Keratinocyte (primary cell): ENCODE measurements around the gene ZNF526. TPM values are rescaled to one million over a fixed set of nuclear protein-coding genes. Genes with fewer than 3 reads are reported as not detected.

Experiments
- DNase-seq: peaks from one replicate; pipeline ENCODE4 v3.0.0-alpha.2; 2011; ENCODE audit warnings: low read depth, missing footprints, low spot score
- FAIRE-seq: peaks from 2 replicates; lab custom pipeline; 2011; peaks lifted over from hg19 to GRCh38; lab: Jason Lieb, UNC
- H2AFZ ChIP-seq: 2 replicates; pipeline ENCODE4 v1.6.0; 2012; ENCODE audit warnings: low read length, control low read depth, inconsistent platforms; ENCODE audit not compliant: control insufficient read depth
- H3K27ac ChIP-seq: 2 replicates; pipeline ENCODE4 v1.5.1; 2011; ENCODE audit warnings: low read length; ENCODE audit not compliant: control insufficient read depth, insufficient read depth
- H3K27me3 ChIP-seq: 3 replicates; pipeline ENCODE4 v1.6.0; 2011; ENCODE audit warnings: low read length; ENCODE audit not compliant: control insufficient read depth, insufficient read depth; ENCODE audit errors: extremely low read depth
- H3K36me3 ChIP-seq, 2 experiments: 2 replicates in 1 of 2; 3 replicates in 1 of 2; pipeline ENCODE4 v1.5.1; 2011; ENCODE audit warnings: low read length in 2 of 2, mild to moderate bottlenecking in 1 of 2; ENCODE audit not compliant: control insufficient read depth in 2 of 2, insufficient read depth in 2 of 2; ENCODE audit errors: extremely low read depth in 1 of 2
- H3K4me1 ChIP-seq: 3 replicates; pipeline ENCODE4 v1.5.1; 2011; ENCODE audit warnings: low read length; ENCODE audit not compliant: control insufficient read depth, insufficient read depth; ENCODE audit errors: extremely low read depth
- H3K4me2 ChIP-seq: 3 replicates; pipeline ENCODE4 v1.6.0; 2011; ENCODE audit warnings: low read depth, low read length; ENCODE audit not compliant: control insufficient read depth, insufficient read depth; ENCODE audit errors: extremely low read depth
- H3K4me3 ChIP-seq, 3 experiments: fragments of 200-600 bp in 1 of 3; sonication (generic) in 1 of 3; 2 replicates in 2 of 3; 3 replicates in 1 of 3; pipeline ENCODE4 v1.5.1; 2011 to 2016; ENCODE audit warnings: low read length in 3 of 3, mild to moderate bottlenecking in 3 of 3, control low read depth in 2 of 3, inconsistent platforms in 1 of 3, low read depth in 1 of 3, mixed read lengths in 1 of 3, mixed run types in 1 of 3, moderate library complexity in 1 of 3; ENCODE audit not compliant: control insufficient read depth in 2 of 3, insufficient read depth in 2 of 3; ENCODE audit errors: extremely low read depth in 1 of 3
- H3K79me2 ChIP-seq: 2 replicates; pipeline ENCODE4 v1.6.0; 2012; ENCODE audit warnings: low read length; ENCODE audit not compliant: control insufficient read depth, insufficient read depth
- H3K9ac ChIP-seq: 3 replicates; pipeline ENCODE4 v1.6.0; 2011; ENCODE audit warnings: low read length; ENCODE audit not compliant: control insufficient read depth, insufficient read depth; ENCODE audit errors: extremely low read depth
- H3K9me1 ChIP-seq: 3 replicates; pipeline ENCODE4 v1.6.0; 2011; ENCODE audit warnings: low read length; ENCODE audit not compliant: control insufficient read depth, insufficient read depth; ENCODE audit errors: extremely low read depth
- H3K9me3 ChIP-seq: 2 replicates; pipeline ENCODE4 v1.5.1; 2012; ENCODE audit warnings: low read depth, low read length; ENCODE audit not compliant: control insufficient read depth
- H4K20me1 ChIP-seq: 3 replicates; pipeline ENCODE4 v1.6.0; 2011; ENCODE audit warnings: low read length; ENCODE audit not compliant: control insufficient read depth, insufficient read depth; ENCODE audit errors: extremely low read depth
- EZH2 ChIP-seq: IDR thresholded peaks from one replicate; pipeline ENCODE4 v1.6.1; 2012; ENCODE audit warnings: inconsistent platforms, mild to moderate bottlenecking, low read length, moderate library complexity
- dilution Hi-C: fragments of 300-500 bp; cut with MboI; formaldehyde crosslinking; loops from one replicate; pipeline ENCODE4 v1.7.0; 2020; ENCODE audit warnings: low sequenced_read_pairs; ENCODE audit not compliant: extremely low pct_ligation_motif_present
- polyA plus RNA-seq, 5 experiments: library from polyadenylated mRNA; depleted of rRNA in 3 of 5; stranded (reverse) in 3 of 5; stranded (forward) in 1 of 5; unstranded in 1 of 5; fragments of >200 nt; gene quantifications; 1 replicate in 1 of 5; 2 replicates in 3 of 5; 3 replicates in 1 of 5; pipeline versions ENCODE4 v1.2.1 to v1.2.3, GENCODE V29; 2011 to 2012; ENCODE audit warnings: missing spikeins in 2 of 5, low read depth in 1 of 5, low replicate concordance in 1 of 5
- TF ChIP-seq, protein P1 (sequence below), 3 experiments: IDR thresholded peaks in 1 of 3; conservative IDR thresholded peaks in 1 of 3; optimal IDR thresholded peaks in 1 of 3; 2 replicates in 2 of 3; 3 replicates in 1 of 3; pipeline versions ENCODE3 to v1.5.1; 2011; ENCODE audit warnings: low read length in 3 of 3, mild to moderate bottlenecking in 3 of 3, moderate library complexity in 2 of 3, control low read depth in 1 of 3, inconsistent platforms in 1 of 3; ENCODE audit not compliant: insufficient read depth in 2 of 3; ENCODE audit errors: extremely low read depth in 1 of 3

ZNF526 gene
- polyA plus RNA-seq, 1 donor (not counting 4 experiments of a cell fraction or from before 2014, with no cell fraction given): 5.4 TPM

DNA sequence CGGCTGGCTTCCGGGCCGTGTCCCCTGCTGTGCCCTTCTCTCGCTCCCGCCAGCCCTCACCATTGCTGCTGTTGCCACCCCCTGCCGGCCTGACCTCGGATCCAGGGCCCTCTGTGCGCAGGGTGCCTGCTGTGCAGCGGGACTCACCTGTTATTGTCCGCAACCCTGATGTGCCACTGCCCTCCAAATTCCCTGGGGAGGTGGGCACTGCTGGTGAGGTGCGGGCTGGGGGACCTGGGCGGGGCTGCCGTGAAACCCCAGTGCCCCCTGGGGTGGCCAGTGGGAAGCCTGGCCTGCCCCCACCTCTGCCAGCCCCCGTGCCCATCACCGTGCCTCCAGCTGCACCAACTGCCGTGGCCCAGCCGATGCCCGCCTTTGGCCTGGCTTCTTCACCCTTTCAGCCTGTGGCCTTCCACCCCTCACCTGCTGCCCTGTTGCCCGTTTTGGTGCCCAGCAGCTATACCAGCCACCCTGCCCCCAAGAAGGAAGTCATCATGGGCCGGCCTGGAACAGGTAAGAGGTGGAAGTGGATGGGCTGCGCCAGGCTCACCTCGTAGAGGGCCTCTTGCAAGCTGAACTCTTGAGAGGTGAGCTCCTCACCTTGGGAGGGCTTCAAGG is 54.1 kb downstream of the ZNF526 start:
- H3K4me1 ChIP-seq: peaks cover 59% of the 10 kb centered on the region
- peaks cover 71% of the 10 kb centered on the region for H3K79me2 ChIP-seq
- H3K36me3 ChIP-seq: peaks cover 21 to 37% of the 10 kb centered on the region in 2 experiments
- FAIRE-seq: no peak
- no peak overlapping the region for H2AFZ ChIP-seq
- peaks cover 3% of the 10 kb centered on the region for H3K9me1 ChIP-seq
- H3K9me3 ChIP-seq: no peaks in the 10 kb centered on the region
- no peak overlapping the region for H3K4me3 ChIP-seq
- dilution Hi-C loops: no loop called here
- DNase-seq: no peak
- no peaks in the 10 kb centered on the region for H4K20me1 ChIP-seq
- H3K27ac ChIP-seq: no peak overlapping the region
- no peak overlapping the region for H3K4me2 ChIP-seq
- TF ChIP-seq EZH2: no peak
- TF ChIP-seq, protein P1, sequence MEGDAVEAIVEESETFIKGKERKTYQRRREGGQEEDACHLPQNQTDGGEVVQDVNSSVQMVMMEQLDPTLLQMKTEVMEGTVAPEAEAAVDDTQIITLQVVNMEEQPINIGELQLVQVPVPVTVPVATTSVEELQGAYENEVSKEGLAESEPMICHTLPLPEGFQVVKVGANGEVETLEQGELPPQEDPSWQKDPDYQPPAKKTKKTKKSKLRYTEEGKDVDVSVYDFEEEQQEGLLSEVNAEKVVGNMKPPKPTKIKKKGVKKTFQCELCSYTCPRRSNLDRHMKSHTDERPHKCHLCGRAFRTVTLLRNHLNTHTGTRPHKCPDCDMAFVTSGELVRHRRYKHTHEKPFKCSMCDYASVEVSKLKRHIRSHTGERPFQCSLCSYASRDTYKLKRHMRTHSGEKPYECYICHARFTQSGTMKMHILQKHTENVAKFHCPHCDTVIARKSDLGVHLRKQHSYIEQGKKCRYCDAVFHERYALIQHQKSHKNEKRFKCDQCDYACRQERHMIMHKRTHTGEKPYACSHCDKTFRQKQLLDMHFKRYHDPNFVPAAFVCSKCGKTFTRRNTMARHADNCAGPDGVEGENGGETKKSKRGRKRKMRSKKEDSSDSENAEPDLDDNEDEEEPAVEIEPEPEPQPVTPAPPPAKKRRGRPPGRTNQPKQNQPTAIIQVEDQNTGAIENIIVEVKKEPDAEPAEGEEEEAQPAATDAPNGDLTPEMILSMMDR (optimal IDR thresholded peaks at IDR 0.05 in 1 of 3, IDR thresholded peaks at IDR 0.05 in 1 of 3, conservative IDR thresholded peaks at IDR 0.05 in 1 of 3; ENCODE audit: extremely low read depth in 1 of 3, insufficient read depth in 2 of 3, low read length in 3 of 3): no peak
- H3K9ac ChIP-seq: no peak overlapping the region
- no peaks in the 10 kb centered on the region for H3K27me3 ChIP-seq

DNA sequence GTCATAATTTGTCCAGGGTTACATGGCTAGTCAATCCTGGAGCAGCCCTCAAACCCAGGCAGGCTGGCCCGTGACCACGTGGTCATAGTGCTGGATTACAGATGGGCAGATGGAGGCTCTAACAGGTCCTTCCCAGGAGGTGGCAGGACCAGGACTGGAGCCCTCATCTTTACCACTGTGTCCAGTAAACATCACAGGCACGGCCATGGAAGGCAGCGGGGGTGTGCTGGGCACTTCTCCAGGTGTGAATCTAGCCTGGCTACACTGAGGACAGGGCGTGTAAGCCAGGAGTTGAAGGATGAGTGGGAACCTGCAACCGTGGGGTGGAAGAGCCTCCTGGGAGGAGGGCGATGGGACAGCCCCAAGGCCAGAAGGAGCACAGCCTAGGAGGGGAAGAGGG is 55.0 kb downstream of the ZNF526 start:
- Histone ChIP-seq H2AFZ (no peak overlapping the region), H3K79me2 (peaks cover 69% of the 10 kb centered on the region), H4K20me1 (no peaks in the 10 kb centered on the region), H3K27ac (no peak overlapping the region), H3K27me3 (no peaks in the 10 kb centered on the region), H3K9ac (peak overlapping the region; percentile 6), H3K36me3 (peaks cover 21 to 40% of the 10 kb centered on the region in 2 experiments), H3K9me1 (peaks cover 5% of the 10 kb centered on the region), H3K4me1 (peaks cover 63% of the 10 kb centered on the region), H3K4me2 (peak overlapping the region; percentile 43), H3K9me3 (no peaks in the 10 kb centered on the region), H3K4me3 (no peak overlapping the region)
- no peak for FAIRE-seq
- DNase-seq: no peak
- TF ChIP-seq, protein P1 (optimal IDR thresholded peaks at IDR 0.05 in 1 of 3, IDR thresholded peaks at IDR 0.05 in 1 of 3, conservative IDR thresholded peaks at IDR 0.05 in 1 of 3; ENCODE audit: extremely low read depth in 1 of 3, insufficient read depth in 2 of 3, low read length in 3 of 3): no peak
- no peak for TF ChIP-seq EZH2
- dilution Hi-C loops: no loop called here
